CD4-positive, alpha-beta T cell treated with Interleukin-15 for 4 hours (primary cell): ENCODE results near the gene COL18A1.
"Not testable (repeated sequence)": the region's sequence is repeated elsewhere in the genome, so short reads cannot be mapped to it uniquely, and the experiment has no call there.

ENCODE experiments used
- DNase-seq: peaks from one replicate; pipeline ENCODE4 v3.0.0-alpha.2; 2020; ENCODE audit warnings: low spot score

The COL18A1 gene

DNA sequence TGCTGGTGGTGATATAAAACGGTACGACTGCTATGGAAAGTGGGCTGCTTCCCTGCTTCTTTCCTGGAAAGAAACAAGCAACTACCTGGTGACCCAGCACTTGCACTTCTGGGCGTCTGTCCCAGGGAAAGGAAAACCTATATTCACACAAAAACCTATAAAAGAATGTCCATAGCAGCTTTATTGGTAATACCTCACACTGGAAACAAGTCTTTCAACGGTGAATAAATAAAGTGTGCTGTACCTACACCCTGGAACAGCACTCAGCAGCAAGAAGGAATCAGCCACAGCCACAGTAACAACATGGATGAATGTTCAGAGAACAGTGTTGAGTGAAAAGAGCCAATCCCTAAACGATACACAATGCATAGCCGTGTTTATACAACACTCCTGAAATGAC is 117.4 kb downstream of the COL18A1 start:
- no peak for DNase-seq

DNA sequence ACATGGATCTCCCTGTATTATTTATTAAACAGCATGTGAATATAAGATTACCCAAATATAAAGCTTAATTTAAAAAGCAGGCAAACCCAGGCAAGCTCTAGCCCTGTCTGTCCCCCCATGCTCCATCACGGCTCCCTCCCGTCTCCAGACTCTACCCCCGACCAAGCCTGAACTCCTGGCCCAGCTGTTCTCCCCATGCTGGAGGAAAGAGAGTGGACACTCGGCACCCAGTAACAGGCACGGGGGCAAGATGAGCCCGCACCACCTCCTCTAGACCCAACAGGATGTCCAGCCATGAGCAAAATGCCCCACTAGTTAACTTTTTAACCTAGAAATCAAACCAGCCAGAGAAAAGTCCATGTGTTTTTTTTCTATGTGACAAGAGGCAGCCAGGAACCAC is 118.0 kb downstream of the COL18A1 start:
- DNase-seq, result no peak

DNA sequence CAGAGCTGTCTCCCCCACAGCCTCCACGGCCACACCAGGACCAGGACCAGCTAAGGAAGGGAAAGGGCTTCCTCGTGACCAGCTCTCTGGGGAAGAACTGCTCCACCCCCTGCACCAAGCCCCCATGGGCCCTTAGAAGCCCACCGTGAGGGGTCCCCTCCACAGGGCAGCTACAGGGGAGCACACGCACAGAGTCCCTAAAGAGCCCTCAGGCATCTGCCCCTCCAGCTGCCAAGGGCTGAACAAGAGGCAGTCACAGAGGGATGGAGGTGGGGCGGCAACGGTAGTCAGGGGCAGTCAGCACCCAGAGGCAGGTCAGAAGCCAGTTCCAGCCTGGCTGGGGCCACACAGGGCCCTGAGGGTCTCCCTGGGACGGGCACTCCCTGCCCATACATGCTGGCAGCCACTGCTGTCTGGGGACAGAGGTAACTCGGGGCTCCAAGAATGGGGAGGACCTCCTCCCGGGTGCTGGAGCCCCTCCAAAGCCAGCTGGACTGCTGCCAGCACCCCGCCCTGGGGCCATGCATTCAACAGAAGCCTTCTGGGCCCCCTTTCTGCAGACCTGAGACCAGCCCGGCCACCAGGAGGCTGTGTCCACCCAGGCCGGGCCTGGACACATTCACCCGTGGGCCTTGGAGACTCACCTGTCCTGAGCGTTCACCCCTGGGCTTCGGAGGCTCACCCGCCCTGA is 118.6 kb downstream of the COL18A1 start:
- DNase-seq, result no peak

DNA sequence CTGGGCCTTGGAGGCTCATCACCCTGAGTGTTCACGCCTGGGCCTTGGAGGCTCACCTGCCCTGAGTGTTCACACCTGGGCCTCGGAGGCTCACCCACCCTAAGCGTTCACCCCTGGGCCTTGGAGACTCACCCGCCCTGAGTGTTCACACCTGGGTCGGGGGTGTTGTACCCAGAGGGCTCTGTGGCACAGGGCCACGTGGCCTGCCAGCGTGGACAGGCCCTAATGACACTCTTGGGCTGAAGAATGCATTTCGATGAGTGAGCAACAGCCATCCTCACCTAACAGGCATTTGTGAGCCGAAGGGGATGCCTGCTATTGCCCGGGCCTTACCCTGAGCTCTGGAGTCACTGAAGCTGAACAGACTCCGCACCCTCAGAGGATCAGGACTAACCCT is 119.8 kb downstream of the COL18A1 start:
- no peak for DNase-seq

DNA sequence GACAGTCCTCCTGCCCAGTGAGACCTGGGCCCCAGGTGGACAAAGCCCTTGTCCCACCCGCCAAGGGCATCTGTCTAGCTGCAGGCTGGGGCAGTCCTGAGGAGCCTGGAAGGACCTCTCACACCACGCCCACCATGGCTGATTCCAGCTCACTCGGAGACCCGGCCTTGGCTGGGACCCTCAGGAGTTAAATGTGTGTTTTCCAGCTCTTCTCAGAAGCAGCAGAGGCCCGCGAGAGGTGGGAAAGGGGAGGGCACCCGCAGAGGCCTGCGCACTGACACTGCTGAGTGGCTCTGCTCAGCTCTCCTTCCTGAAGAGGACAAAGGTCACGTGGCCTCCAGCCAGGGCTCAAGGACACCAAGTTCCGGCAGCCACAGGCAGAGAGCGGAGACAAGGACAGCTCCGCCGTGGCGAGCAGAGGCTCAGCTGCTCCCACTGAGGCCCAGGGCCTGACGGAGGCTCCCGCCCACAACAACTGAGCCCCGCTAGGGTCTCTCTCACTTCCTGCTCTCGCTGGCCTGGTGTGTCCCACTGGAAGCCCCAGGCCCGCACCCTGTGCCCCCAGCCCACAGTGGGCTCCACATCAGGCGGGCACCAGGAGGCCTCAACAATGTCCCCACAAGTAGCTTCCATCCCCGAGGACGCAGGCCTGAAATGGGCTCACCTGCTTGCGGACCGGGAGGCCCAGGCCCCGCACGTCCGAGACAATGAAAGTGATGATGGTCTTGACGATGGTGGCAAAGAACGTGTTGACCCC is 120.4 kb downstream of the COL18A1 start:
- DNase-seq, result no peak

DNA sequence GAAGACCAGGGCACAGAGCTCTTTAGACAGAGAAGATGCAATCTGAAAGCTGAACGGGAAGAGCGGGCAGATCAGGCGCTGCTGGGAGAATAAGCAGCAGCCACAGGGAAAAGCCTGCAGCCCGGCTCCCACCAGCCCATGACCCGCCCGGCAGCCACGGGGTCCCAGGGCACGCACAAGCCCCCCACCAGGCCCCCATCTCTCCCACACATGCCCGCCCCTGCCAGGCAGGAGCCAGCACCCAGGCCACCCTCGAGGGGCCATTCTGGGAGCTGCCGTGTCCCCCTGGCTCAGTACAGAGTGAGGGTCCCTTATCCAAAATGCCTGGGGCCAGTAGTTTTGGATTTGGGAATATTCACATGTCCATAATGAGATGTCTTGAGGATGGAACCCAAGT is 120.9 kb downstream of the COL18A1 start:
- no peak for DNase-seq

DNA sequence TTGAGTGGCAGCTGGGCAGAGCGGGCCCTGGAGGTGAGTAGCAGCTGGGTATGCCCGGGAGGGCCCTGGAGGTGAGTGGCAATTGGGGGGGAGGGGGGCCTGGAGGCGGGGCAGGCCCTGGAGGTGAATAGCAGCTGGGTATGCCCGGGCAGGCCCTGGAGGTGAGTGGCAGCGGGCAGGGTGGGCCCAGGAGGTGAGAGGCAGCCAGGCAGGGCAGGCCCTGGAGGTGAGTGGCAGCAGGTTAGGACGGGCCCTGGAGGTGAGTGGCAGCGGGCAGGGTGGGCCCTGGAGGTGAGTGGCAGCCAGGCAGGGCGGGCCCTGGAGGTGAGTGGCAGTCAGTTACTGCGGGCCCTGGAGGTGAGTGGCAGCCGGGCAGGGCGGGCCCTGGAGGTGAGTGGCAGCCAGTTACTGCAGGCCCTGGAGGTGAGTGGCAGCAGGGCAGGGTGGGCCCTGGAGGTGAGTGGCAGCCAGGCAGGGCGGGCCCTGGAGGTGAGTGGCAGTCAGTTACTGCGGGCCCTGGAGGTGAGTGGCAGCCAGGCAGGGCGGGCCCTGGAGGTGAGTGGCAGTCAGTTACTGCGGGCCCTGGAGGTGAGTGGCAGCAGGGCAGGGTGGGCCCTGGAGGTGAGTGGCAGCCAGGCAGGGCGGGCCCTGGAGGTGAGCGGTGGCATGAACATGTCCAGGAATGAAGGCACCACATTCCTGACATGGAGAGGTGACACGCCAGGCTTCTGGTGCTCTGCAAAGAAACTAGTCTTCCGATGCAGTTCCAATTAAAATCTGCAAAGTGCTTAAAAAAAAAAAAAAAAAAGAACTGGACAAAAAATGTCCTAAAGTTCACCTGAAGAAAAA is 122.4 kb downstream of the COL18A1 start:
- not testable (repeated sequence) for DNase-seq

DNA sequence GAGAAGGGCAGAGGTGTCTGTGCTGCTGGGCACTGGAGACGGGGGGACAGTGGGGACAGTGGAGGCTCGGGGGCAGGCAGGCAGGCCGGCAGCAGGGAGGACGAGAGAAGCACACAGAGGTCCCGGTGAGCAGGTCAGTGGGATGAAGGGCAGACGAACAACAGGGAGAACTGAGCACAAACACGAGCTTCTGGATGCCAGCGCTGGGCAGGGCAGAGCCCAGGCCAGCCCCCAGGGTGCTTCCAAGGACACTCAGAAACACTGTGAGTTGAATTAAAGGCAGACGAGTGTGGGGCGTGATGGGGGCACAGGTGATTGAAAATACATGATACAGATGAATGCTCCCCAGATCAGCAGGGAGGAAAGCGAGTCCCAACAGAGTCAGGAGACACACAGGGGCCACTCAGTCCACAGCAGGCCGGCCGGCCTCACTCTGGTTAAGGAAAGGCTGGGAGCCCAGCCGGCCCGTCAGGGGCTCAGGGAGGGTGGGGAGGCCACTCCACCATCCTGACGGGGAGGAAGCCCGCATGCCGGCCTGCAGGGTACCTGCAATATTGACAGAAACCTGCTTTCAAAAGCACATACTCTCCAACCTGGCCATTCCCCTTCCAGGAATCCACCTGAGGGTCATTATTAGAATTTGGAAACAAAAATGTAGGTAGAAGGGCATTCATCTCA is 123.2 kb downstream of the COL18A1 start:
- no peak for DNase-seq

DNA sequence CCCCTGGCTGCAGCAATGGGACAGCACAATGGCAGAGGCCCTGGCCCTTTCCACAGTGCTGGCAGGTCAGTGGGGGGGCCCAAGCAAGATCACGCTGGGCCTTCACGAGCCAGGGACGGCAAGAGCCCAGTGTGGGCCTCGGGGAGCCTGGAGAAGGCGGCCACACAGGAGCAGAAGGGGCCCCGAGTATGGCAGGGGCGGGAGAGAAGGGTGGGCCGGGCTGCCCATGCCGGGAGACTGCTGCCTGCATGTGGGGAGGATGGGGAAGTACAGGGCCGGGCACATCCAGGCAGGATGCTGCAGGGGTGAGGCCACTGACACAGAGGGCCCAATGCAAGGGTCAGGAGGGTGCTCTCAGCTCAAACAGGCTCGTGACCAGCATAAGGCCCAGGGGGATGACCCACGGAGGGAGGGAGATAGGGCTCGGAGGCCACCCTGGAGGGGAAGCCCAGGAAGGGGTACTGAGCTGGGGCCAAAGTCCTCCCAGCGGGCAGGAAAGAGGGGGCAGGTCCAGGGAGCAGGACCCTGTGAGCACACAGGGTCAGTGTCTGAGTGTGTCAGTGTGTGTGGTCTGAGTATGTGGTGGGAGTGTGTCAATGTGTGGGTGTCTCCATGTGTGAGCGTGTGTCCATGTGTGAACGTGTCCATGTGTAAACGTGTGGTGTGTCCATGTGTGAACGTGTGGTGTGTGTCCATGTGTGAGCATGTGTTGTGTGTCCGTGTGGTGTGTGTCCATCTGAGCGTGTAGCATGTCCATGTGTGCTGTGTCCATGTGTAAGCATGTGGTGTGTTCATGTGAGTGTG is 124.2 kb downstream of the COL18A1 start:
- DNase-seq, result no peak

DNA sequence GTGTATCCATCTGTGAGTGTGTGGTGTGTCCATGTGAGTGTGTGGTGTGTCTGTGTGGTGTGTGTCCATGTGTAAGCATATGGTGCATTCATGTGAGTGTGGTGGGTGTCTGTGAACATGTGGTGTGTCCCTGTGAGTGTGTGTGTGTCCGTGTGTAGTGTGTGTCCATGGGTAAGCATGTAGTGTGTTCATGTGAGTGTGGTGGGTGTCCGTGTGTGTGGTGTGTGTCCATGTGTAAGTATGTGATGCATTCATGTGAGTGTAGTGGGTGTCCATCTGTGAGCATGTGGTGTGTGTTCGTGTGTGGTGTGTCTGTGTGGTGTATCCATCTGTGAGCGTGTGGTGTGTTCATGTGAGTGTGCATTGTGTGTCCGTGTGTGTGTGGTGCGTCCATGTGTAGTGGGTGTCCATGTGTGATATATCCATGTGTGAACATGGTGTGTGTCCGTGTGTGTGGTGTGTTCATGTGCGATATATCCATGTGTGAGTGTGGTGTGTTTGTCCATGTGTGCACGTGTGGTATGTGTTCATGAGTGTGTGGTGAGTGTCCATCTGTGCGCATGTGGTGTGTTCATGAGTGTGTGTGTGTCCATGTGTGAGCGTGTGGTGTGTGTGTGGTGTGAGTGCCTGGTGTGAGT is 124.9 kb downstream of the COL18A1 start:
- no peak for DNase-seq

DNA sequence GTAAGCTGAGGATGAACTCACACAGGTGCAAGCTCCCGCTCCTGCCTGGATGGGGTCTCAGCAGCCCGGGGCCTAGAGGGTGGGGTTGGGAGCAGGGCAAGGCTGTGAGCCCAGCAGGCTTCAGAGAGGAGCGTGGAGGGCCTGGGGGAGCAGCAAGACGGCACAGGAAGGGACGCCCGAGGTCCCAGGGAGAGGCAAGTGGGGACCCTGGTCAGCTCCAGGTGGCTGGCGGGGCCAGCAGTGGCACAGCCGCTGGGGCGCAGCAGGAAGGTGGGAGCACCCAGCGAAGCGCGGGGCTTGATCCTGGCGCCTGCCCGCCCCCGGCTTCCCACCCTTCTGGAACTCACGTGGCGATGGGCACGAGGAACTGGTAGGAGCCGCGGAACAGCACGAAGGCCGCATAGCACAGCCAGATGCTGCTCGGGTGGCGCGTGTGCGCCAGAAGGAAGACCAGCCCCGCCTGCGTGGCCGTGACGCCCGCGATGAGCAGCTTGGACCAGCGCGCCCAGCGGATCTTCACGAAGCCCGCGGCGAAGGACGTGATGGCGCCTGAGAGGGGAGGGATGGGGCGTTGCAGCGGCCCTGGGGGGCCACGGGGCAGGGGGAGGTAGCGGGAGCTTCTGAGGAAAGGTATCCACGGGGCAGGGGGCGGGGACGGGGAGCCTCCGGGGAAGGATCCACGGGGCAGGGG is 125.6 kb downstream of the COL18A1 start:
- no peak for DNase-seq

DNA sequence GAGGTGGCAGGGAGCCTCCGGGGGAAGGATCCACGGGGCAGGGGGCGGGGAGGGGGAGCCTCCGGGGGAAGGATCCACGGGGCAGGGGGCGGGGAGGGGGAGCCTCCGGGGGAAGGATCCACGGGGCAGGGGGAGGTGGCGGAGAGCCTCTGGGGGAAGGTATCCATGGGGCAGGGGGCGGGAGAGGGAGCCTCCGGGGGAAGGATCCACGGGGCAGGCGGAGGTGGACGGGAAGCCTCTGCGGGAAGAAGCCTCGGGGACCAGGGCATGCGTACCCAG is 126.1 kb downstream of the COL18A1 start:
- not testable (repeated sequence) for DNase-seq

DNA sequence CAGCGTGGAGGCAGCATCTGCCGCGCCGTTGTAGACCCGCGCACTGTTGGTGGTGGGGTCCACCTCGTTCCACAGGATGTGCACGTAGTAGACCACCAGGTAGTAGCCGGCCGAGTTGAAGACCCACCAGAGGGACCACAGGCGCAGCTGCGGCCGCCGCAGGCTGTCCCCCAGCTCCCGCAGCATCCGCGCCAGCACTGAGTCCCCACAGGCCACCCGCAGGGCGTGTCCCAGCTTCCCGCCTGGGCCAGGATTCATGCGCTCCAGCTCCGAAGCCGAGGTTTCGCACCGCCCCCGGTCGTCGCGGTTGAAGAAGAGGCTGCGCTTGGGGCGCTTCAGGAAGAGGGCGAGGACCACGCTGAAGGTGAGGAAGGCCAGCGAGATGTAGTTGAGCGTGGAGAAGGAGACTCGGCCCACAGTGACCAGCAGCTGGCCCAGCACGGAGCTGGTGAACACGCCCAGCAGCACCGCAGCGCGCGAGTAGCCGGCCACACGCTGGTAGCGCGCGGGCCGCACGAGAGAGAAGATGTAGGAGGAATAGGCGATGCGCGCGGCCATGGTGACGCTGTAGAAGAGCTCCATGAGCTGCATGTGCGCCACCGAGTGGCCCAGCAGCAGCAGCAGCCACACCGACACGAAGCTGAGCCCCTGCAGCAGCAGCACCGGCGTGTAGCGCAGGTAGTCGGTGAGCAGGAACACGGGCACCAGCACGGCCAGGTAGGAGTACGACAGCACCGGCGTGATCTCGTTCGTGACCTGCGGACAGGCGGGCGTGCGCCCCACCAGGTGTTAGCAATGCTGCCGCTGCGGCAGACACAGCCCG is 126.6 kb downstream of the COL18A1 start:
- no peak for DNase-seq

DNA sequence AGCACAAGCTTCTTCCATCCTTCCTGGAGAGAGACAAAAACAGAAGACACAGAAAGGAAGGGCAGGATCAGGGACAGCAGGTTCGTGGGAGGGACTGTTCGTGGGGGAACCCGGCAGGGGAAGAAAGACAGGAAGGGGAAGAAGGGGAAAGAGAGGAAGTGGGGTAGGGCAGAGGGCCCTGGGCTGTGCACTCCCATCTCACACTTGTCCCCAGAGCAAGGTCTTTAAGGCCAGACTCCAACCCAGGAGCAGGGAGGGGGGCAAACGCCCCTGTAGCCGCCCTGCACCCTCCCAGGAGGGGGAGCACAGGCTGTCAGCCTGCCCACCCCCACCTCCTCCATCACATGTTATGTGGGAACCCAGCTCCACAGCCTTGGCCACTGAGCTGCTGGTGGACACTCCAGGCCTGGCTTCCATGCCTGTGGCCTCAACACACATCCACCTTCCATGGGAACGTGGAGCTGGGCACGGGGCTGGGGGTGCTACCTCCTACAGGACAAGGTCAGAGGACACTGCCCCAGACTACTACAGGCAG is 127.9 kb downstream of the COL18A1 start:
- DNase-seq, result no peak

DNA sequence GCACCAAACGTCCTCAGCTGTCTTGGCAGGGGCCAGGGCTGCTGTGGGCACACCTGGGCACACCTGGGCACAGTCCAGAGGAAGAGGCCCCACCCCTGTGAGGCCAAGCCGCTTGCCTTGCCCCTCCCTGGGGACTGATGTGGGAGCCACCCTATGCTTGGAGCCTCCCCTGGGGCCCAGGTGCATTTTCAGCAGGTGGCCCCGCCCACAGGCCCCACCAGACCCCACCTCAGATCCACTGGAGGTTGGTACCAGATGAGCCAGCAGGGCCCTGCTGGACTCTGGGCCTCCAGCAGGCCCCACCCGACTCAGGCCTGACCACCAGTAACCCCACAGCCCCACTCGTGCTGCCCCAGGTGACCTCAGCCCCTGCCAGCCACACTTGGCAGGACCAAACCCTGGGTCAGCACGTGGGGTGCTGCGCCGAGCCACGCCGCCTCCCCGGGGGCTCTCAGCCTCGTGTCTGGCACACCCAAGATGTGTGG is 128.4 kb downstream of the COL18A1 start:
- no peak for DNase-seq

DNA sequence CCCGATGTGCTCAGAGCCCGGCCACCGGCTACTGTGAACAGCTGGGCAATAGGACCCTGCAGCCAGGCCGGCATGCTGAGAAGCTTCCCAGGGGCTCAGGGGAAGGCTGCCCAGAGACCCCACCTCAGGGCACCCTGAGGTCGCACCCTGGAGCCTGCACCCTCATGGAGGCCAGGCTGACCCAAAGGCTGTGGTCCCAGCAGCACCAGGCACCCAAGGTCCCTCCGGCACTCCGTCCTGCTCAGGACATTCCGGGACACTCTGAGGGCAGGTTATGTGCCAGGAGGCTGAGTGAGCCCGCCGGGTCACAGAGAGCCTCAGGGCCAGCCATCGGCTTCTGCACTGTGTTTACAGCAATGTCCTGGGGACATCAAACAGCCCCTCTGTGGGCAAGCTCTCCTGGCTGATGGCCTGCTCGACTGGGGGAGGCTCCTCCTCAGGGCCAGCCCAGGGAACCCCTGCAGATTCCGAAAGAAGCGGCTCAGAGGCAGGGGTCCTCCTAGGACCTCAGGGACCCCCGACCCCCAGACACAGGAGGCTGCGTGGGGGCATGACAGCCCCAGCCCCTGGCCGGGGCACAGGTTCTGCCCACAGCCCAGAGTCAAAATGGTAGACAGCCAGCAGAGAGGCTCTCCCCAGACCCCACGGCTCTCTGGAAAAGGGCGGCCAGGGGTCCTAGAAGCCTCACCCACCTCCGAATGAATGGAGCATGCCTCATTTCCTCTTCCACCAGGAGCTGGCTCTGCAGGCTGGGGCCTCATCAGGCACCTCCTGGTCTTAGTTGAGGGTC is 129.1 kb downstream of the COL18A1 start:
- DNase-seq, result no peak

DNA sequence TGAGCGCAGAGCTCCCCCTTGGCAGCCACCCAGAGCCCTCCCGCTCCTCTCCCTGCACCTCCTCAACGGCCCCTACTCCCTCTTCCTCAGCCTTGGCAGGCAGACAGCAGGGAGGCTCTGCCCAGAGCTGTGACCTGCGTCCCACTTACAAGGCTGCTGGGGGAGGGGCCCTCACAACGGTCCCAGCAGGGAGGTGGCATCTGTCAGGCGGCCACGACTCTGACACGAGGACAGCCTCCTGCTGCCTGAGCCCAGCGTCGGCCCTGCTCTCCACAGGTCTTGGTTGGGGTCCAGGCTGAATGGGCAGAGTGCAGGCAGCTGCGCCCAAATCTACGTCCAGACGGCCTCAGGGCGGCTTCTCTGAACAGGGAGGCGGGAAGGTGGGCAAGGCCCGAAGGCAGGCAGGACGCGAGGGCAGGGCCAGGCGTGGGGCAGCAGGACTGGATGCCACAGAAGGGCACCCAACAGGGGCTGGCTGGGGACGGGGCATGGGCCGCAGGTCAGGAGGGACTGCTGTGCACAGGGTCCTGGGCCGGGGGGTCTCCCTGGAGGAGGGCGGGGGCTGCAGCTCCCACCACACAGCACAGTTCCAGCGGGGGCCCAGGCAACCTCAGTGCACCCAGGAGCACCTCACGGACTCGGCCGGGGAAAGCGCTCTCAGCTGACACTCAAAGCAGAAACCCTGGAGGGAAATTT is 129.8 kb downstream of the COL18A1 start:
- DNase-seq, result no peak
